IPS-NIHi11 (cell line): ENCODE measurements around the gene ZBTB40.
A peak's percentile ranks its signal among the peaks of the same experiment; 100 is the strongest.

Source experiments
- DNase-seq: peaks from one replicate; pipeline ENCODE4 v3.0.0; 2012; ENCODE audit warnings: mixed read lengths, low spot score

ZBTB40 gene

DNA sequence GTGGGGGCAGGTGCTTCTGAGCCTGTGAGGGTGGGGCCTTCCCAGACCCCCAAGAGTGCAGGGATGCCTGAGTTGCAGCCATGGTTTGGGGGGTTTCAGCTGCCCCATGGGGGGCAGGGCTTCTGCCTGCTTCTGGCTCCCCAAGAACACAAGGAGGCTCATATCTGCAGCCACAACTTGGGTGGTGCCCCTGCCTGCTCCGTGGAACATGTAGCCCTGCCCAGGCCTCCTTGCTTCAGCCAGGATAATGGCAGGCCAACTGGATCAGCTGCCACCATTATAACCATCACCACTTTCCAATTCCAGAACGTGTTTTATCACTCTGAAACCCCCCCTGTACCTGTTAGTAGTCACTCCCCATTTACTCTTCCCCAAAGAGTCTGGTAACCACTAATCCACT is 14.0 kb downstream of the ZBTB40 start:
- DNase-seq, result no peak

DNA sequence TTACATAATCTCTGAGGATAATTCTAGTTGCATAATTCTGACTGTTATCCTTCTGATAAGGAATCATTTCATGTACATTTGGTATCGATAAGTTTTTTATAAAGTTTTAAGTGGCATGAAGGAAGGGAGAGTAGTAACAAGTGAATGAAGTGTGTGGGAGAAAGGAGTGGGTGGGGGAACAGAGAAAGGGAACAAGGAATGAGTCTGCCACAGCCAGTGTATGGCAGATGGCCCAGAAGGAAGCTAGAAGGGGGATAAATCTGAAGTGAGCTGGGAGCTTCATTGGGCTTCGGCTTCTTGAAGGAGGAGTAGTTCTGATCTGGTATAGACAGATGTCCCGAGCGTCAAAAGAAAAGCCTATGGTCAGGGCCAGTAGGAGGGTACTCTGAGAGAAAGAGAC is 18.6 kb downstream of the ZBTB40 start:
- no peak for DNase-seq

DNA sequence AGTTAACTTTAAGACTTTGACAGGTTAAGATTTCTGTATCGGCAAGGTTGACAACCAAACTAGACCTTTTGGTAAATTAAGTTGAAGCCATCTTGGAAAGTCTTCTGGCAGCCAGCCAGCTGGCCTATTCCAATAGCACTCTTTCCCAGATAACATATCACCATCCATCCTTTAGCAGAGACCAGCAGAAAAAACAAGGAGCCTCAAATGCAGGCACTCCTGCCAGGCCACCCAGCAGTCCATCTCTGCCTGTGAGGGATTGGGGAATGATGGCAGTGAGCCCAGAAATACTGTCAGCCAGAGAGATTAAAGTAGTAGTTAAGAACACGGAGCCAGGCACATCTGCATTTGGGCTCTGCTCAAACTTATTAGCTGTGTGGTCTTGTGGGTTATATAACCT is 19.4 kb downstream of the ZBTB40 start:
- DNase-seq, result no peak

DNA sequence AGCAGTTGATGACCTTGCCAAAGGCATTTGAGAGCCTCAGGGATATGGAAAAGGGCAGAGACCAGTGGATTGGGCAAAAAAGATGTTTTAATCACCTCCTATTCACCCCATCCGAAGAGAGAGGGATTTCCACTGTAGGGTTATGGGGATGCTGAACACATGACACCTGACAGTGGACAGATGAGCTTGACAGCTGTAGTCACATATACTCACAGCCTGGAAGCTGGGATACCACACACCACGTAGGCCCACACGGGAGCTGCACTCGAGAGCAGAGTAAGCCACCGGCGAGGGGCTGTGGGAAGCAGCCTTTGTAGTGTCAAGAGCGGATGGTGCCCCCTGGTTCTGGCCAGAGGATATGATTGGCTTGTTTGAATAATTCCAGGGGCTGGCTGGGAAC is 20.0 kb downstream of the ZBTB40 start:
- no peak for DNase-seq

DNA sequence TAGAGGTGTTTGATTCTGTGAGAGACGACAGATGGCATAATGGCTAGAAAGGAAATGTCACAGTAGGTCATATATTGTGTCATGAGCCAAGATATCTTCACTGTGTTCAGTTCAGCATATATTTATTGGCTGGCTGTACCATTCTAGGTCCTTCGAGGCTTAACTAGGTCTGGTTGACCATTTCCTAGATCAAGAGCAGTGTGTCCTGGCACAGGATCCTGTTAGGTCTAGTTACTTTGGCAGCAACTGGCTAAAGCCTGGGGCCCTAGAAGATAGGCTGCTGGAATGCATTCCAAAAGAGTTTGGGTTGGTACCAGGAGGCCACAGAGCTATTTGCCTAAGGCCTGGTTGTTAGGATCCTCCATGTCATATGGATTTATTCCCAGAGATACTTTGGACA is 20.9 kb downstream of the ZBTB40 start:
- DNase-seq, result no peak

DNA sequence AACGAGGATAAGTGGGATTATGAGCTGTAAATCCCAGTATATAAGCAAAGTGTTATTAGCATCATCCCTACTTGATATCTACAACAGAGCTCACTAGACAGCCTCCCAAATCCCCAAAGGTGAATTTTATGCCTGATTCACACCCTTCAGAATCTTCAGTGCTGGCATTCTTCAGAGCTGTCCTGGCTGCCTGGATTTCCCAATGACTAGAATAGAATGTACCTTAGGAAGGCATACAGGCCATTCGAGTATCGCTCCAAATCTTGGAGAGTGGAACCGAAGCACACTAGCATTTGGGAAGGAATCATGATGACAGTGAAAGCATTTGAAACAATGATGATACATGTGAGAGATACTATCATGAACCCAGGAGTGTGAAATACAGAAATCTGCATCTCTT is 22.3 kb downstream of the ZBTB40 start:
- DNase-seq, result no peak

DNA sequence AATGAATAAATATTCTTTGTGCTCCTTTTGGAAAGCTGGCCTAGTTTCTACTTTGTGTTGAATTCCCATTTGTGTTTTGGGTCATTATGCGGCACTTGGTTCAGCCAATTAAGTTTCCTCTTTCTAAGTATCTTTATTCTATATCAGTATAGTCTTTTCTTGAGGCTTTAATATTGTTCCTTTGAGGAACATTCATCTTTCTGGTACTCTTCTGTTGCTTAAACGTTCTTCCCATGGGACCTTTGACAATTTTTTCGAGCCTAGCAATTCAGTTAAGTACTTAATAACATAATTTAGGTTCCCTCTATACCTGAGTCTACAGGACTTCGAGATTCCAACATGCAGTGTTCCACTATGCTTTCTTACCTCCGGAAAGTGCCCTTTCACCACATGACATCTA is 24.9 kb downstream of the ZBTB40 start:
- no peak for DNase-seq

DNA sequence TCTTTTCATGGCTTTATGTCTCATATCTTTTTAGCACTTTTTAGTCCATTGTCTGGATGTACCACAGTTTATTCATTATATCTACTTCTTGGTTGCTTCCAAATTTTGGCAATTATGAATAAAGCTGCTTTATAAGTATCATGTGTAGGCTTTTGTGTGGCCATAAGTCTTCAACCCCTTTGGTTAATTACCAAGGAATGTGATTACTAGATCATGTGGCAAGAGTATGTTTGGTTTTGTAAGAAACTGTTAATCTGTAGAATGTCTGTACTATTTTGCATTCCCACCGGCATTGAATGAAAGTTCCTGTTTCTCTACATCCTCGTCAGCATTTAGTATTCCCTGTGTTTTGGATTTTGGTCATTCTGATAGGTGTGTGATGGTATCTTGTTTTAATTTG is 31.5 kb downstream of the ZBTB40 start:
- no peak for DNase-seq

DNA sequence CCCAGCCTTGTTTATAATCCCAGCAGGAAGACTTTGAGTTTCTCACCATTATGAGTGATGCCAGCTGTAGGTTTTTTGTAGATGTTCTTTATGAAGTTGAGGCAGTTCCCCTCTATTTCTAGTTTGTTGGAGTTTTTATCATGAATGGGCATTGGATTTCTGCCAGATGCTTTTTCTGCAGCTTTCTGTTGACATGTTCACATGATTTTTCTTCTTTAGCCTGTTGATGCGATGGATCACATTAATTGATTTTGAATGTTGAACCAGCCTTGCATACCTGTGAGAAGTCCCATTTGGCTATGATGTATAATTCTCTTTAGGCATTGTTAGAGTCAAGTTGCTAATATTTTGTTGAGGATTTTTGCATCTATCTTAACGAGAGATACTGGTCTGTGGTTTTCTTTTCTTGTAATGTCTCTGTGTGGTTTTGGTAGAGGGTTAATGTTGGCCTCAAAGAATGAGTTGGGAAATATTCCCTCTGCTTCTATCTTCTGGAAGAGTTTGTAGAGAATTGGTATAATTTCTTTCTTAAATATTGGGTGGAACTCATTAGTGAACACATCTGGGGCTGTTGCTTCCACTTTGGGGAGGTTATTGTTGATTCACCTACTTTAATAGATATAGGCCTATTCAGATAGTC is 33.2 kb downstream of the ZBTB40 start:
- no peak for DNase-seq

DNA sequence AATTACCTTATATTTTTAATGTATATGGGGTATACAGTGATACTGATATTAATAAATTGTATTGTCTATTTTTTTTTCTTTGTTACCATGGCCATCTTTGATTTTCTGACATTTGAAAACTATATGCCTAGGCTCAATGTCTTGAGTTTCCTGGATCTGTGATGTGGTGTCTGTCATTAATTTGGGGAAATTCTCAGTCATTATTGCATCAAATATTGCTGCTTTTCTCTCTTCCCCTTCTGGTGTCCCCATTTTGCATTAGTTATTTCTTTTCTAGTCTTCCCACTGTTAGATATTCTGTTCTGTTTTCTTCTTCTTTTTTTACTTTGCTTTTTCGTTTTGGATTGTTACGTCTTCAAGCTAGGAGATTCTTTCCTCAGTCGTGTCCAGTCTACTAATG is 33.8 kb downstream of the ZBTB40 start:
- DNase-seq, result no peak

DNA sequence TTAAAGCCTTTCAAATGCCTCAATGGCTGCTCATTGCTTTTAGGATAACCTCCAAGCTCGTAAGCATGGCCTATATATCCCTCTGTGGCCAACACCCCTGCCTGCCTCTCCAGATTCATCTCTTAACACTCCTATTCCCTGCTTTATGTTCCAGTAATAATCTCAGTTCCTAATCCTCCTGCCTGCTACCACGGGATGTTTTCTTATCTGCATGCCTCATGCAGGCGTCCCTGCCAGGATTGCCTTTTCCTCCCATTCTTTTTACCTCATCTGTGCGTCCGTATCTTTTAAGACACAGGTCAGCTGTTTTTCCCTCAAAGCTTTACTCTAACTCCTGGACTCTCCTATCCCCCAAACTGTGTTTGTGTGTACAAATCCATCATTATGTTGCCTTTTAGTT is 36.1 kb downstream of the ZBTB40 start:
- no peak for DNase-seq

DNA sequence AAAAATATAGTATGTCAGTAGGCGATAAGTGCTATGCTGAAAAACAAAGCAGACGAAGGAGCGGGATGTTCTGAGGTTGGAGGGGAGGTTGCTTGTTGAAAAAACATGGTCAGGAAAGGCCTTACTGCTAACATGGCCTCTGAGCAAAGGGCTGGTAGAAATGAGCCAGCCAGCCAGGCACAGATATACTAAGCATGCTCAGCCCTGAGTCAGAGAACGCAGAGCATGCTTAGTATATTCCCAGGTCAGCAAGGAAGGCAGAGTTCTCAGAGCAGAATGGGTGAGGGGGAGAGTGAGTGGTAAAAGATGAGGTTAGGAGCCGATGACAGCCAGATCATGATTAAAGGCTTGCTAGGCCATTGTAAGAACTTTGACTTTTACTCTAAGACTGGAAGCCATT is 36.7 kb downstream of the ZBTB40 start:
- no peak for DNase-seq

DNA sequence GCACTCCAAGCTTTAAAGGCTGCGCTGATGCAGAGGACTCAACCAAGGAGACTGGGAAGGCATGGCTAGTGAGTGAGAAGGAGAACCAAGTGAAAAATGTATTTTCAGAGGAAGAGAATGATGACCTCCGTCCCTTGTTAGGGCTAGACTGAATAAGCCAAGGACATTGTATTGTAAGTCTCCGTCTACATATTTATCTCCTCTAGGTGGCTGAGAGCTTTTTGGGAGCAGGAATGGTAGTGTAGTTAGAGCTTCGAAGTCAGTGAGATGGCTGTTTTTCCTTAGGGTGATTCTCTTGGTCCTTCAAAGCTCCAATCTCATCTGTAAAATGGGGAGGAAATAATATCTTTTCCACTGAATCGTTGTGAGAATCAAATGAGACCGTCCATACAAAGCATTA is 37.6 kb downstream of the ZBTB40 start:
- no peak for DNase-seq

DNA sequence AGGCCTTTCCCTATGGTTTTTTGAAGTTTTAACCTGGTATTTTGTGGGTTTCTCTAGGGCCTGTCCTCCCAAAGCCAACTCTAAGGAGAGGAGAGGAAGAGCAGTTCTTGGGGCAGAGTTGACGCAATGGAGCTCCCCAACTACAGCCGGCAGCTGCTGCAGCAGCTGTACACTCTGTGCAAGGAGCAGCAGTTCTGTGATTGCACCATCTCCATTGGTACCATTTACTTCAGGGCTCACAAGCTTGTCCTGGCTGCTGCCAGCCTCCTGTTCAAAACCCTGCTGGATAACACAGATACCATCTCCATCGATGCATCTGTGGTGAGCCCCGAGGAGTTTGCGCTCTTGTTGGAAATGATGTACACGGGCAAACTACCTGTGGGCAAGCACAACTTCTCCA is 38.2 kb downstream of the ZBTB40 start:
- DNase-seq, result no peak

DNA sequence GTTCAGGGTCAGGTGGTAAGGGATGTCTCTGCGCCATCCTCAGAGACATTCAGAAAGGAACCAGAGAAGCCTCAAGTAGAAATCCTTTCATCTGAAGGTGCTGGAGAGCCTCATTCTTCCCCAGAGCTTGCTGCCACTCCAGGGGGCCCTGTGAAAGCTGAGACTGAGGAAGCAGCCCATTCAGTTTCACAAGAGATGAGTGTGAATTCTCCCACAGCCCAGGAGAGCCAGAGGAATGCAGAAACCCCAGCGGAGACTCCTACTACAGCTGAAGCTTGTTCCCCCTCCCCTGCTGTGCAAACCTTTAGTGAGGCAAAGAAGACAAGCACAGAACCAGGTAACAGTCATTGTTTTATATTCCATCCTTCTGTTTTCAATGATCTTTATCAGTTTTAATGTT is 38.7 kb downstream of the ZBTB40 start:
- peak; percentile 79 for DNase-seq

DNA sequence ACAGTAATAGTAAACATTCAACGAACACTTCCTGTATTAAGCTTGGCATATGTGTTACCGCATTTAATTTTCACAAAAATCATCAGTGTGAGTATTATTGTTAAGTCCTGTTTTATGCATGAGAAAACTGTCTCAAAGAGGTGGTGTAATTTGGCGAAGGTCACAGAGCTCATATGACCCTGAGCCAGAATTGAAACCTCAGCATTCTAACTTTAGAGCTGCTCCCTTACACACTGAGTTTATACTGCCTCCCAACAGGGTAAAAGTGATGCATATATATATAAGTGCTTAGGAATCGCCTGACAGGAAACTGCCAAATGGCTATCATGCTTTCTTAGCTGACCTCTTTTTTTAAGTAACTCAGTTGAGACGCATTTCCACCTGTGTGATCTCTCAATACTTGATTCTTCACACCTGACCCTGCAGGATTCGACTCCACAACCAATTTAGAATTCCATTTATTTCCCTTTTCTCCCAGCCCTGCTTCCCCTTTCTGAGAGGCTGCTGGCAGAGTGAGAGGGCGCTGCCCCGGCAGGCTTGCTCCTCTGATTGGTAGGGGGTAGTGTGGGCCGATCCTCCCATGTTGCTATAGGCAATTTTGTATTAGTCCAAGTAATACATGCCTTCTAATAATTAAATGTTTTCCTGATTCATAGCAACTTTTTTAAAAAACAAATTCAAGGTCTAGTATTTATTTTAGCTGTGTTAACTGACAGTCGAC is 40.5 kb downstream of the ZBTB40 start:
- no peak for DNase-seq

DNA sequence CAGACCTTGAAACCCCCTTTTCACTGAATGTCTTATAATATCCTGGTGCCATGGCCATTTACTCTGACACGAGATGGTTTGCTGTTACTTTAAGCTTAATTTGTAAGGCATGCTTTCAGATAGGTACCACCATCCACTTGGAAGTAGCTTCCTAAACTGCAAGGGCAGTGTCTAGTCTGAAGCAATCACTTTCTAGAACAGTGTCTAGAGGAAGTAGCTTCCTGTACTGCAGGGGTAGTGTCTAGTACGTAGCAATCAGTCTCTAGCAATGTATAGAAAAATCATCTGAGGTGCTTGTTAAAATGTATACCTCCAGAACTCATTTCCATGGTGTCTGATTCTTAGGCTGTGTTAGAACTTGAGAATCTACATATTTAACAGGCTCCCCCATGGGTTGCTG is 42.5 kb downstream of the ZBTB40 start:
- DNase-seq, result no peak

DNA sequence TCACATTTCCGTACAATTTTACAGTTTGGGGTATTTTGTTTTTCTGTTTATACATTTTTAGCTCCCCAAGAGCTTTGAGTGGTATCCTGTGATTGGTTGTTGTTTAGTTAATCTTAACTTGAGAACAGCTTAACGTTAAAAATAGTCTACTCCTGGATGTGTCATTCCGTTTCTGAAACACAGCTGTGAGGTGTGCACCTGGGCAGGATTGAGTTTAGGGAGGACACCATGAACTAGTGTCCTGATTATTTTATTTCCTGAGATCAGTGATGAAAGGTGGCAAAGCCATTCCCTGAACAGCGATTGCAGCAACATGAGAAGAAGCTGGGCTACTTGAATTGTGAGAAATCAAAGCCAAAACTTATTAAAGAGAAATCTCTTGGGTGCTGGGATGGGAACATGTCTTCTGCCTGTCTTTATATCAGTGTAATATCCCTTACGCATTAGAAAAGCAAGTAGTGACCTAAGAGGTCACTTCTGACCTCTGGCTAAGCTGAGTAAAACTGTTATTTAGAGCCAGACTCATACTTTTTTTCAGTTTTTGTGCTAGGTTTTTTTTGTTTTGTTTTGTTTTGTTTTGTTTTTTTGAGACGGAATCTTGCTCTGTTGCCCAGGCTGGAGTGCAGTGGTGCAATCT is 43.4 kb downstream of the ZBTB40 start:
- DNase-seq, result no peak

DNA sequence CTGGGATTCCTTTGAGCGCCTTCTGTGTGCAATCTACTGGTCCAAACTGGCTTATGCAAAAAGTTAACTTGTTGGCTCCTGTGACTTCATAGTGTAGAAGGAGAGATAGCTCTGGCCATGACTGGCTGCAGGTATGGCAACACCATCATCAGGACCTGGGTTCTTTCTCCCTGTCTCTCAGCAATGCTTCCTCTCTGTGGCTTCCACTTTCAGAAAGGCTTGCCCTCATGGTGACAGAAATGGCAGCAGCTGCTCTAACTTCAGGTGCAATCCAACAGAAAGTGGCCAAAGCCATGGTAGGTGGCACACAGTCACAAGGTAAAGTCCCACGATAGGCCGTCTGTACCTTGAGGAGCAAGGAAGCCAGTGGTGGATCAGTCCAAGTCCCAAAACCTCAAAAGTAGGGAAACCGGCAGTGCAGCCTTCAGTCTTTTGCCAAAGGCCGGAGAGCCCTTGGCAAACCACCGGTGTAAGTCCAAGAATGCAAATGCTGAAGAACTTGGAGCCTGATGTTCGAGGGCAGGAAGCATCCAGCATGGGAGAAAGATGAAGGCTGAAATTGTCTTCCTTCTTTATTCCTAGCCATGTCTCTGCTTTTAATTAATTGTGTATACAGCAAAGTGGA is 45.0 kb downstream of the ZBTB40 start:
- no peak for DNase-seq

DNA sequence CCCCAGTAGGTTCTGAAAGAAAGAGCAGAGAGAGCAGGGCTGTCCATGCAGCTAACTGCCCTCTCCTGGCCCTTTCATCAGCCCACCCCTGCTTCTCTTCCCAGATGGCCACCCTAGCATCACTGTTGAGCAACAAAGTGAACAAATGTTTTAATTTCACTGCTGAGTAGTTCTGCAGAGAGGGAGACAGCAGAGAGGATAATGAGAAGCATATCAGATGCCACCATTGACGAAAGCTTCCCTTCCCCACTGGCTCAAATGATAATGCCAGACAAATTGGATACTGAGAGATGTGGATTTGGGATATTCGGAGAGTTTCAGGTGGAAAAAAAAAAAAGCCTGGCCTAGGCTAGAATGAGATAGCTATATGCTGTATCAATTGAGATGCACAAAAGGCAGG is 46.8 kb downstream of the ZBTB40 start:
- DNase-seq, result no peak

DNA sequence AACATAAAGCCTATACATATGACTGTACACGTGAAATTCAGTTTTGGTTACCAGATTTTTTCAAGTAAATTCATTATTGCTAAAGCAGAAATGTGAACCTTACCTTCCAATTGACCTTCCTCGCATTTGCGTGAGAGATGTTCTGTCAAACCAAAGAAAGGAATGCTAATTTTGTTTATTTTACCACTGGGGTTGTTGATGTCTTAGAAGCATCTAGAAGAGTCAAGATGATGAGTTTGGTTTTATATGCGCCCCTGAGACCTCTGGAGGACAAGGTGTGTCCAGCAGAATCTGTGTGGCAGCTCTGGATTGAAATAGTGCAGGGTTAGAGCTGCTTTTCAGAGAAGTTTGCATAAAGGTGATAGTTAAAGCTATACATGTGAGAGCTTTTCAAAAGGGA is 48.4 kb downstream of the ZBTB40 start:
- DNase-seq, result peak; percentile 14

DNA sequence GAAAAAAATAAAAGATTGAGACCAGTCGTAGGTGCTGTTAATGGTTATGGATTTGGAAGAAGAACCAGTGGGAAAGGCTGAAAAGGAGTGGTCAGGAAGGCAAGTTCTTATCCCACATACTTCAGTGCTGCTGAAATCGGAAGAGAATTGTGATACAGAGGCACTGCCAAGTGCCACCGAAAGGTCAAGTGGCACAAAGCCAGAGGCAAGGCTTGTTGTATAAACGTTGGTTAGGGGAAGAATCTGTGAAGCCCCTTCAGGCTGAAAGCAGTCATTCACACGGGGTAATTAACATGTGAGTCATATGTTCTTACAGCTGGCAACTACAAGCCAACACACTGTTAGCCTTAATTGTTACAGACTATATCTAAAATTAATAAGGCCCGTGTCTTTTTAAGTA is 48.8 kb downstream of the ZBTB40 start:
- DNase-seq, result peak; percentile 18

DNA sequence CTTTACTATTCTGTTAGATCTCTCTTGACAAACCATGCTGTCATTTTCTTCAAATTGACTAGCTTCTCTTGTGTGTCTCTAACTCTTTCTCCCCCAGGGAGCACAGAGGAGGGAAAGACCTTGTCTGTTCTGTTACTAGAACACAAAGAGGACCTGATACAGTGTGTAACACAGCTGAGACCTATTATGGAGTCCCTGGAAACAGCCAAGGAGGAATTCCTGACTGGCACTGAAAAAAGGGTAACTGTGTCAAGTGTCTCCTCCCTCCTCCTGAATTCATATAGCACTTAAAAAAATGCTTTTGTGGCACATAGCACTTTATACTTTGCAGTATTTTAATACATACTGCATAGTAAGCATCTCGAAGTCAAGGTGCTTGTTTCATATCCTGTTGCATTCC is 50.6 kb downstream of the ZBTB40 start:
- no peak for DNase-seq
